ENCODE data around the gene ARNT2. TPM values are rescaled to one million over a fixed set of nuclear protein-coding genes. Genes with fewer than 3 reads are reported as not detected.

The ARNT2 gene
- total RNA-seq: 0.28 TPM in 1 of 2 replicates, not detected in the other

GRCh38 chr15:80404057-80404760 is at the start of gene ARNT2:
ARNT2 (plus strand) TSS chr15:80404382; CDS start chr15:80404516, 134 bp downstream.
- no peak for DNase-seq (ENCODE audit: low spot score)
- peaks cover 3% of the 10 kb centered on the region for H3K4me1 Mint-ChIP-seq (ENCODE audit: low read depth)
- peaks cover 64% of the 10 kb centered on the region for H3K27me3 Mint-ChIP-seq (ENCODE audit: low read depth)
- no peaks in the 10 kb centered on the region for H3K36me3 Mint-ChIP-seq (ENCODE audit: low read depth)
- H3K9me3 Mint-ChIP-seq: no peaks in the 10 kb centered on the region
- no peak within 1 kb of the TSS for H3K27ac Mint-ChIP-seq
- H3K4me3 Mint-ChIP-seq (ENCODE audit: low read depth): peak within 1 kb of the TSS; percentile 17
- intact Hi-C loops (cut with micrococcal nuclease): no loop called here

- no peaks in the 10 kb centered on the region for H3K27me3 Mint-ChIP-seq (ENCODE audit: low read depth)
- intact Hi-C loops (cut with micrococcal nuclease): no loop called here
- no peaks in the 10 kb centered on the region for H3K36me3 Mint-ChIP-seq (ENCODE audit: low read depth)
- peaks cover 28% of the 10 kb centered on the region for H3K9me3 Mint-ChIP-seq
- DNase-seq (ENCODE audit: low spot score): no peak
- H3K27ac Mint-ChIP-seq: no peak overlapping the region
- H3K4me1 Mint-ChIP-seq (ENCODE audit: low read depth): no peaks in the 10 kb centered on the region
- H3K4me3 Mint-ChIP-seq (ENCODE audit: low read depth): no peak overlapping the region
Observed at GRCh38 chr15:80367094-80367493, 37.1 kb upstream of the ARNT2 start.

GRCh38 chr15:80367661-80368060 is 36.5 kb upstream of the ARNT2 start:
- Mint-ChIP-seq H3K27me3 (ENCODE audit: low read depth) (no peaks in the 10 kb centered on the region), H3K9me3 (peaks cover 28% of the 10 kb centered on the region), H3K36me3 (ENCODE audit: low read depth) (no peaks in the 10 kb centered on the region), H3K27ac (no peak overlapping the region), H3K4me3 (ENCODE audit: low read depth) (no peak overlapping the region), H3K4me1 (ENCODE audit: low read depth) (no peaks in the 10 kb centered on the region)
- intact Hi-C loops (cut with micrococcal nuclease): no loop called here
- DNase-seq (ENCODE audit: low spot score): no peak

GRCh38 chr15:80371924-80372323 is 32.3 kb upstream of the ARNT2 start:
- Mint-ChIP-seq H3K36me3 (ENCODE audit: low read depth) (no peaks in the 10 kb centered on the region), H3K27ac (no peak overlapping the region), H3K4me1 (ENCODE audit: low read depth) (no peaks in the 10 kb centered on the region), H3K9me3 (peaks cover 21% of the 10 kb centered on the region), H3K4me3 (ENCODE audit: low read depth) (no peak overlapping the region), H3K27me3 (ENCODE audit: low read depth) (no peaks in the 10 kb centered on the region)
- DNase-seq (ENCODE audit: low spot score): no peak
- intact Hi-C loops (cut with micrococcal nuclease): no loop called here

GRCh38 chr15:80374441-80374840 is 29.7 kb upstream of the ARNT2 start:
- no peaks in the 10 kb centered on the region for H3K9me3 Mint-ChIP-seq
- no peak overlapping the region for H3K27ac Mint-ChIP-seq
- no peak for DNase-seq (ENCODE audit: low spot score)
- no peaks in the 10 kb centered on the region for H3K4me1 Mint-ChIP-seq (ENCODE audit: low read depth)
- H3K27me3 Mint-ChIP-seq (ENCODE audit: low read depth): no peaks in the 10 kb centered on the region
- intact Hi-C loops (cut with micrococcal nuclease): no loop called here
- no peaks in the 10 kb centered on the region for H3K36me3 Mint-ChIP-seq (ENCODE audit: low read depth)
- H3K4me3 Mint-ChIP-seq (ENCODE audit: low read depth): no peak overlapping the region

- H3K27ac Mint-ChIP-seq: no peak overlapping the region
Observed at GRCh38 chr15:80375968-80376891, 28.0 kb upstream of the ARNT2 start.

GRCh38 chr15:80379693-80380092 is 24.5 kb upstream of the ARNT2 start:
- Mint-ChIP-seq H3K27ac (no peak overlapping the region), H3K9me3 (no peaks in the 10 kb centered on the region), H3K27me3 (ENCODE audit: low read depth) (no peaks in the 10 kb centered on the region), H3K4me3 (ENCODE audit: low read depth) (no peak overlapping the region), H3K36me3 (ENCODE audit: low read depth) (no peaks in the 10 kb centered on the region), H3K4me1 (ENCODE audit: low read depth) (no peaks in the 10 kb centered on the region)
- DNase-seq (ENCODE audit: low spot score): no peak
- intact Hi-C loops (cut with micrococcal nuclease): no loop called here

More at GRCh38 chr15:80375968-80376891, 28.0 kb upstream of the ARNT2 start:
- no peaks in the 10 kb centered on the region for H3K9me3 Mint-ChIP-seq
- H3K4me3 Mint-ChIP-seq (ENCODE audit: low read depth): no peak overlapping the region
- no peaks in the 10 kb centered on the region for H3K4me1 Mint-ChIP-seq (ENCODE audit: low read depth)
- intact Hi-C loops (cut with micrococcal nuclease): no loop called here
- DNase-seq (ENCODE audit: low spot score): no peak
- H3K27me3 Mint-ChIP-seq (ENCODE audit: low read depth): no peaks in the 10 kb centered on the region
- H3K36me3 Mint-ChIP-seq (ENCODE audit: low read depth): no peaks in the 10 kb centered on the region

GRCh38 chr15:80380154-80380553 is 24.0 kb upstream of the ARNT2 start:
- Mint-ChIP-seq H3K4me1 (ENCODE audit: low read depth) (no peaks in the 10 kb centered on the region), H3K36me3 (ENCODE audit: low read depth) (no peaks in the 10 kb centered on the region), H3K27ac (no peak overlapping the region), H3K27me3 (ENCODE audit: low read depth) (no peaks in the 10 kb centered on the region), H3K4me3 (ENCODE audit: low read depth) (no peak overlapping the region), H3K9me3 (no peaks in the 10 kb centered on the region)
- DNase-seq (ENCODE audit: low spot score): no peak
- intact Hi-C loops (cut with micrococcal nuclease): no loop called here

GRCh38 chr15:80382285-80382684 is 21.9 kb upstream of the ARNT2 start:
- Mint-ChIP-seq H3K4me3 (ENCODE audit: low read depth) (no peak overlapping the region), H3K27me3 (ENCODE audit: low read depth) (no peaks in the 10 kb centered on the region), H3K27ac (no peak overlapping the region), H3K36me3 (ENCODE audit: low read depth) (no peaks in the 10 kb centered on the region), H3K4me1 (ENCODE audit: low read depth) (no peaks in the 10 kb centered on the region), H3K9me3 (no peaks in the 10 kb centered on the region)
- intact Hi-C loops (cut with micrococcal nuclease): no loop called here
- no peak for DNase-seq (ENCODE audit: low spot score)

GRCh38 chr15:80384432-80384831 is 19.8 kb upstream of the ARNT2 start:
- Mint-ChIP-seq H3K27ac (no peak overlapping the region), H3K4me3 (ENCODE audit: low read depth) (no peak overlapping the region), H3K36me3 (ENCODE audit: low read depth) (no peaks in the 10 kb centered on the region), H3K9me3 (no peaks in the 10 kb centered on the region), H3K27me3 (ENCODE audit: low read depth) (peaks cover 1% of the 10 kb centered on the region), H3K4me1 (ENCODE audit: low read depth) (no peaks in the 10 kb centered on the region)
- intact Hi-C loops (cut with micrococcal nuclease): no loop called here
- DNase-seq (ENCODE audit: low spot score): no peak

GRCh38 chr15:80386151-80386550 is 18.0 kb upstream of the ARNT2 start:
- Mint-ChIP-seq H3K27ac (no peak overlapping the region), H3K4me3 (ENCODE audit: low read depth) (no peak overlapping the region), H3K9me3 (no peaks in the 10 kb centered on the region), H3K36me3 (ENCODE audit: low read depth) (no peaks in the 10 kb centered on the region), H3K4me1 (ENCODE audit: low read depth) (no peaks in the 10 kb centered on the region), H3K27me3 (ENCODE audit: low read depth) (peaks cover 1% of the 10 kb centered on the region)
- intact Hi-C loops (cut with micrococcal nuclease): no loop called here
- no peak for DNase-seq (ENCODE audit: low spot score)

GRCh38 chr15:80388326-80388725 is 15.9 kb upstream of the ARNT2 start:
- Mint-ChIP-seq H3K36me3 (ENCODE audit: low read depth) (no peaks in the 10 kb centered on the region), H3K27ac (no peak overlapping the region), H3K4me3 (ENCODE audit: low read depth) (no peak overlapping the region), H3K27me3 (ENCODE audit: low read depth) (peaks cover 4% of the 10 kb centered on the region), H3K9me3 (no peaks in the 10 kb centered on the region), H3K4me1 (ENCODE audit: low read depth) (no peaks in the 10 kb centered on the region)
- DNase-seq (ENCODE audit: low spot score): no peak
- intact Hi-C loops (cut with micrococcal nuclease): no loop called here

- H3K9me3 Mint-ChIP-seq: no peaks in the 10 kb centered on the region
Observed at GRCh38 chr15:80389370-80389769, 14.8 kb upstream of the ARNT2 start.

More at GRCh38 chr15:80389370-80389769, 14.8 kb upstream of the ARNT2 start:
- no peak for DNase-seq (ENCODE audit: low spot score)
- no peaks in the 10 kb centered on the region for H3K36me3 Mint-ChIP-seq (ENCODE audit: low read depth)
- intact Hi-C loops (cut with micrococcal nuclease): no loop called here
- no peak overlapping the region for H3K27ac Mint-ChIP-seq
- no peaks in the 10 kb centered on the region for H3K4me1 Mint-ChIP-seq (ENCODE audit: low read depth)
- peaks cover 5% of the 10 kb centered on the region for H3K27me3 Mint-ChIP-seq (ENCODE audit: low read depth)
- no peak overlapping the region for H3K4me3 Mint-ChIP-seq (ENCODE audit: low read depth)

Data from activated T-helper 2 cell treated with anti-CD3 and anti-CD28 coated beads, Interferon-gamma antibody, Interleukin-2, Interleukin-4, amounts not matched to agents 10 μg/mL and 5 μg/mL and 100 μg/mL, durations not matched to agents 14 hours and 24 hours and 36 hours (primary cell).